ENCODE results near the gene NDUFV2.

GRCh38 chr18:9086015-9086414 lies 16.5 kb upstream of the NDUFV2 start:
- TF ChIP-seq POLR2A (IDR thresholded peaks at IDR 0.05) (no peak), CTCF (IDR thresholded peaks at IDR 0.05) (no peak), EP300 (IDR thresholded peaks at IDR 0.05) (no peak)

Data from stomach (tissue), 4 donors.